ENCODE results near the gene MAP2K1. TPM values are rescaled to one million over a fixed set of nuclear protein-coding genes. Genes with fewer than 3 reads are reported as not detected.
"Not testable (repeated sequence)": the region's sequence is repeated elsewhere in the genome, so short reads cannot be mapped to it uniquely, and the experiment has no call there.

Gene MAP2K1
- total RNA-seq, 2 experiments from 2014 or later: 94.9 to 115 TPM

DNA sequence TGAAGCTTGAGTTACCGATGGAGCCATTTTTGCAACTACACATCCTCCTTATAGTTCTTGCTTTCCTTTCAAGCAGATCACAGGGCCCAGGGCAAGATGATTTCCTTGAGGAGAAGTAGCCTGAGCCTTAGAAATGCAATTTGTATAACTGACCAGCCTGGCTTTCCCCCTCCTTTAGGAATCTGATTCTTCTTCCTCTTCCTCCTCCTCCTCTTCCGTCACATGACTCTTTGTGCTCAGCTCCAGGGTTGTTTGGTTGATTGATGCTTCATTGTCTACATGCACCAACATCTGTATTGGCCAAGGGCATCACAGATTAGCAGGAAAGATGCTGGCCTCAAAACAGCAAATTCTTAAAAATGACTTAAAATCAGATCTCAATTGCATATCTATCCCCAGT lies 107.5 kb downstream of the MAP2K1 start:
- ATAC-seq: no peak
- DNase-seq: no peak
- intact Hi-C loops (cut with DNase I, micrococcal nuclease): no loop called here
- Mint-ChIP-seq H3K4me1 (peaks cover 31% of the 10 kb centered on the region), H3K36me3 (ENCODE audit: low read depth) (peaks cover 67% of the 10 kb centered on the region), H3K9me3 (ENCODE audit: low read depth) (no peaks in the 10 kb centered on the region), H3K27ac (peak overlapping the region; percentile 77), H3K4me3 (no peak overlapping the region), H3K27me3 (no peaks in the 10 kb centered on the region)
- ChIA-PET CTCF (interaction anchor here (1.0 to 1.6 kb wide), 3 partner anchors 11 to 108 kb away, joined by 3 to 6 read pairs (median 4); partner anchors contain the start of gene ZWILCH), POLR2A (interaction anchor here (0.7 kb wide), 1 partner anchor 186 kb away, joined by 3 read pairs; no protein-coding TSS in a partner anchor)

DNA sequence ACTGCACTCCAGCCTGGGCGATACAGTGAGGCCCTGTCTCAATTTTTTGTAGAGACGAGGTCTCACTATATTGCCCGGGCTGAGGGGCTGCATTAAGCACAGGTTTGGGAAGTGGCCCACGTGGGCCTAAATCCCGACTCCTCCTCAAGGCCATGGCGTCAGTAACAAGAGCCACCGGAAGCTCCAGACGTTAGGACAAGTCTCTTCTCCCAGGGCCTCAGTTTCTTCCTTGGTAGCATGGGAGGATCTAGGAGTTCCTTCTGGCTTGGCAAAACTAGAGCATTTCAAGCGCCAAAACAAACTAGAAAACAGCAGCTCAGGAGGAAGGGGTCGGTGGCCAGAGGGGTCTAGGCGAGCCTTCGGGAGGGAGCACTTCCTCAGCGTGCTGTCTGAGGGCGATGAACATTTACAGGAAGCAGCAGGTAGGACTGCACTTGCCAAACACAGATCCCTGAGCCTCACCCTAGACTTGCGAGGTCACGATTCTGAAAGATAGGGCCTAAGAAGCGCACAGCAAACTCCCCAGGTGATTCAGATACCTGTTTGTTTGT lies 110.3 kb downstream of the MAP2K1 start:
- Mint-ChIP-seq H3K4me1 (peaks cover 50% of the 10 kb centered on the region), H3K4me3 (peak overlapping the region; percentile 85), H3K27me3 (no peaks in the 10 kb centered on the region), H3K9me3 (ENCODE audit: low read depth) (no peaks in the 10 kb centered on the region), H3K27ac (peak overlapping the region; percentile 93), H3K36me3 (ENCODE audit: low read depth) (peaks cover 79% of the 10 kb centered on the region)
- CTCF ChIA-PET: interaction anchor here (0.9 to 3.5 kb wide), 15 partner anchors 8 to 202 kb away, joined by 3 to 26 read pairs (median 6); partner anchors contain the start of genes MAP2K1 and ZWILCH
- intact Hi-C loops (cut with DNase I, micrococcal nuclease): loop anchor here (1.0 to 5.0 kb wide), 9 partner anchors 8 to 1557 kb away; partner anchors contain the start of genes MAP2K1 (in 2 of the 2), TIPIN (in 2 of the 2), ZWILCH (in 2 of the 2) and DIS3L (in 1 of the 2)
- POLR2A ChIA-PET: interaction anchor here (0.7 to 2.5 kb wide), 9 partner anchors 11 to 966 kb away, joined by 3 to 25 read pairs (median 3); partner anchors contain the start of genes DENND4A, MAP2K1 and TIPIN
- no peak for DNase-seq
- ATAC-seq: peak; percentile 18

DNA sequence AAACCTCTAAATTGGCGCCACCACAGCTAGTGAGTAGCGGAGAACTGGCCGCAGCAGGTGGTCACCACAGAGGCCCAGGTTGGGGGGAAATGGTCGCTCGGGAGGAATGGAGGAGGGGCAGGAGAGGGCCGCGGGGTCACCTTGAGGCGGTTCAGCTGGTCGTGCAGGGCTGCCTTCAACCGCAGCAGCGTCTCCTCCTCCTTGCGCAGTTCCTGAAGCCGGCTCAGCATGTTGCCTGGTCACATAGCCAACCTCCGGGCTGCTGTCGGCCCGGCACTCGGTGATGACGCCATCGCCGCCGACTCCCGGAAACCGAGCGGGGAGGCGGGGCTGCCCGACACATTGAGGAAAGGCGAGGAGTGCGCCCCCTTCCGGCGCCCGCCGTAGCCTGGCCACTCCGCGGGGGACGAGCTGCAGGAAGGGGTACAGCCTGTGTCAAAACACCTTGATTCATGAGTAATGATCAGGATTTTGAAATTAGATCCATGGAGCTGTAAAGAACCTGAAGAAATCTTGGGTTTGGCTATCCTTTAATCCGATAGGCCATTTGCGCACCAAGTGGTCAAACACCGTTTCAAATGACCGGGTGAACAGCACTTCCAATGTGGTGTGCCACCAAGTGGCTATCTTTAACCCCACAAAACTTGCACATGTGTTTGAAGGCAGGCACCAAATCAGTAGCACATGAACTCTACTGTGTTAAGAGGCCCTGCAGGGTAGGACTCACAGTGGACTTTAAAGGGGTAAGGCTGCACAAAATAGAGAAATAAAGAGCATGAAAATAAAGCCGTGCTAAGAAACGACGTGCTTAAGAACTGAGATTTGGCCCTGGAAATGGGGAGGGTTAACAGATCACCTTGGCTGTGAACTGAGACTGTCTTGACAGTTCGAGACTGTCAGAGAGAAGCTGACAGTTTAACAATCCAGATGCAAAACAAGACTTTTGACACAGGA lies 111.1 kb downstream of the MAP2K1 start, which contains the start of gene SNAPC5:
Gene SNAPC5 (minus strand): TSS at position 261 of the 954 bp plus-strand sequence. CDS start 31 bp downstream, at position 230.
- no peaks in the 10 kb centered on the region for H3K9me3 Mint-ChIP-seq (ENCODE audit: low read depth)
- H3K4me3 Mint-ChIP-seq: peak within 1 kb of the TSS; percentile 85
- ChIA-PET POLR2A (interaction anchor here (0.6 to 2.5 kb wide), 13 partner anchors 10 to 1002 kb away, joined by 3 to 25 read pairs (median 3); partner anchors contain the start of genes DENND4A, MAP2K1 and TIPIN), CTCF (interaction anchor here (0.7 to 3.5 kb wide), 29 partner anchors 8 to 1014 kb away, joined by 3 to 26 read pairs (median 4); partner anchors contain the start of gene MAP2K1)
- DNase-seq (peak; percentile 99), ATAC-seq (peak; percentile 90)
- intact Hi-C loops (cut with DNase I, micrococcal nuclease): loop anchor here (1.0 to 5.0 kb wide), 10 partner anchors 8 to 1557 kb away; partner anchors contain the start of genes MAP2K1 (in 2 of the 2), TIPIN (in 2 of the 2), ZWILCH (in 2 of the 2) and DIS3L (in 1 of the 2)
- H3K4me1 Mint-ChIP-seq: peaks cover 56% of the 10 kb centered on the region
- H3K27ac Mint-ChIP-seq: peak within 1 kb of the TSS; percentile 93
- peaks cover 85% of the 10 kb centered on the region for H3K36me3 Mint-ChIP-seq (ENCODE audit: low read depth)
- no peaks in the 10 kb centered on the region for H3K27me3 Mint-ChIP-seq

DNA sequence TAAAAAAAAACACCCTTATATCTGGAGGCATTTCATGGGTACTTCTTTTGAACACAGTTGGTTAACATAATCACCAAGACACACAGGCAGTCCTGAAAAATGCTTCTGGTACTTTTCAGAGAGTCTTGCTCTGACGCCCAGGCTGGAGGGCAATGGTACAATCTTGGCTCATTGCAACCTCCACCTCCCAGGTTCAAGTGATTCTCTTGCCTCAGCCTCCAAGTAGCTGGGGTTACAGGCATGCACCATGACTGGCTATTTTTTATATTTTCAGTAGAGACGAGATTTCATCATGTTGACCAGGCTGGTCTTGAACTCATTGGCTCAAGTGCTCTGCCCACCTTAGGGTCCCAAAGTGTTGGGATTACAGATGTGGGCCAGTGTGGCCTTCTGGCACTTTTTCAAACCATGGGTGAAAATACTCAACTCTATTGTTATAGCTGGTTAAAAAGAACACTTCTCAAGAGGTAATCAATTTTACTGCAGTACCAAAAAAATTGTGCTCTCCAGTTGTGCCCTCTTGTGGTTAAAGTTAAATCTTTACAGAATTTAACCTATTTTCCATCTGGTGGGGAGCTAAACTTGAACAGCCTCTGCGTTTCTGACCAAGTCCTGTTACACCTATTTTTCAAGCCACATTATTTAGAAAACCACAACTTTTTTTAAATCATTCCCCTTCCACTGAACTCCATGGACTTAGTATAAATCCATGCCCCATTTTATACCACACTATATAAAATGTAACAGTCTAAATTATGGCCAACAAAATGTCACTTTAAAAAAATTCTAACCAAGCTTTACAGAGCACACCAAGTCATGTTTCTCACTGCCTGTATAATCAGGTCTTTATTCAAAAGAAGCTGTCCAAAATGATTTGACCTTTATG lies 112.0 kb downstream of the MAP2K1 start:
- H3K27ac Mint-ChIP-seq: peak overlapping the region; percentile 93
- no peaks in the 10 kb centered on the region for H3K9me3 Mint-ChIP-seq (ENCODE audit: low read depth)
- no peak for DNase-seq
- ChIA-PET POLR2A (interaction anchor here (1.0 to 2.5 kb wide), 5 partner anchors 109 to 147 kb away, joined by 3 to 25 read pairs (median 4); partner anchors contain the start of genes MAP2K1 and TIPIN), CTCF (interaction anchor here (0.7 to 3.5 kb wide), 28 partner anchors 9 to 1013 kb away, joined by 3 to 26 read pairs (median 4); partner anchors contain the start of gene MAP2K1)
- peaks cover 87% of the 10 kb centered on the region for H3K36me3 Mint-ChIP-seq (ENCODE audit: low read depth)
- no peaks in the 10 kb centered on the region for H3K27me3 Mint-ChIP-seq
- peak overlapping the region; percentile 85 for H3K4me3 Mint-ChIP-seq
- intact Hi-C loops (cut with DNase I, micrococcal nuclease): loop anchor here in 1 of 2 experiments (1.0 to 5.0 kb wide), 2 partner anchors 246 to 631 kb away; partner anchors contain the start of gene RAB11A
- H3K4me1 Mint-ChIP-seq: peaks cover 61% of the 10 kb centered on the region
- ATAC-seq: no peak

GRCh38 chr15:66500346-66500745 lies 113.6 kb downstream of the MAP2K1 start:
- CTCF ChIA-PET: interaction anchor here (1.1 to 3.5 kb wide), 2 partner anchors 42 to 146 kb away, joined by 3 to 22 read pairs; no protein-coding TSS in a partner anchor
- ATAC-seq: not testable (repeated sequence)
- intact Hi-C loops (cut with DNase I, micrococcal nuclease): loop anchor here in 1 of 2 experiments (10.0 kb wide), 3 partner anchors 706 to 1316 kb away; partner anchors contain the start of genes CLPX, DENND4A and RNU5B-1

GRCh38 chr15:66502491-66502890 lies 115.8 kb downstream of the MAP2K1 start:
- Mint-ChIP-seq H3K4me1 (peaks cover 59% of the 10 kb centered on the region), H3K36me3 (ENCODE audit: low read depth) (peaks cover 68% of the 10 kb centered on the region), H3K4me3 (peak overlapping the region; percentile 88), H3K27ac (peak overlapping the region; percentile 98), H3K27me3 (no peaks in the 10 kb centered on the region), H3K9me3 (ENCODE audit: low read depth) (no peaks in the 10 kb centered on the region)
- intact Hi-C loops (cut with DNase I, micrococcal nuclease): loop anchor here in 1 of 2 experiments (10.0 kb wide), 3 partner anchors 708 to 1318 kb away; partner anchors contain the start of genes CLPX, DENND4A and RNU5B-1
- DNase-seq (no peak), ATAC-seq (no peak)
- POLR2A ChIA-PET: no interaction called here
- CTCF ChIA-PET: no interaction called here

More at GRCh38 chr15:66500346-66500745, 113.6 kb downstream of the MAP2K1 start:
- peak overlapping the region; percentile 88 for H3K27ac Mint-ChIP-seq
- peaks cover 54% of the 10 kb centered on the region for H3K4me1 Mint-ChIP-seq
- peak overlapping the region; percentile 46 for H3K4me3 Mint-ChIP-seq
- not testable (repeated sequence) for DNase-seq; H3K9me3 Mint-ChIP-seq (ENCODE audit: low read depth); H3K27me3 Mint-ChIP-seq
- POLR2A ChIA-PET: interaction anchor here (1.3 kb wide), 1 partner anchor 112 kb away, joined by 4 read pairs; no protein-coding TSS in a partner anchor
- H3K36me3 Mint-ChIP-seq (ENCODE audit: low read depth): peaks cover 83% of the 10 kb centered on the region

- H3K9me3 Mint-ChIP-seq (ENCODE audit: low read depth); DNase-seq; ATAC-seq; H3K27me3 Mint-ChIP-seq; POLR2A ChIA-PET: not testable (repeated sequence)
- intact Hi-C loops (cut with DNase I, micrococcal nuclease): loop anchor here in 1 of 2 experiments (10.0 kb wide), 3 partner anchors 708 to 1318 kb away; partner anchors contain the start of genes CLPX, DENND4A and RNU5B-1
- peak overlapping the region; percentile 88 for H3K4me3 Mint-ChIP-seq
- peaks cover 62% of the 10 kb centered on the region for H3K36me3 Mint-ChIP-seq (ENCODE audit: low read depth)
- peak overlapping the region; percentile 98 for H3K27ac Mint-ChIP-seq
- CTCF ChIA-PET: interaction anchor here (2.8 kb wide), 1 partner anchor 117 kb away, joined by 15 read pairs; the partner anchor contains the start of gene MAP2K1
- peaks cover 60% of the 10 kb centered on the region for H3K4me1 Mint-ChIP-seq
These were observed 116.4 kb downstream of the MAP2K1 start for GRCh38 chr15:66503041-66503648.

DNA sequence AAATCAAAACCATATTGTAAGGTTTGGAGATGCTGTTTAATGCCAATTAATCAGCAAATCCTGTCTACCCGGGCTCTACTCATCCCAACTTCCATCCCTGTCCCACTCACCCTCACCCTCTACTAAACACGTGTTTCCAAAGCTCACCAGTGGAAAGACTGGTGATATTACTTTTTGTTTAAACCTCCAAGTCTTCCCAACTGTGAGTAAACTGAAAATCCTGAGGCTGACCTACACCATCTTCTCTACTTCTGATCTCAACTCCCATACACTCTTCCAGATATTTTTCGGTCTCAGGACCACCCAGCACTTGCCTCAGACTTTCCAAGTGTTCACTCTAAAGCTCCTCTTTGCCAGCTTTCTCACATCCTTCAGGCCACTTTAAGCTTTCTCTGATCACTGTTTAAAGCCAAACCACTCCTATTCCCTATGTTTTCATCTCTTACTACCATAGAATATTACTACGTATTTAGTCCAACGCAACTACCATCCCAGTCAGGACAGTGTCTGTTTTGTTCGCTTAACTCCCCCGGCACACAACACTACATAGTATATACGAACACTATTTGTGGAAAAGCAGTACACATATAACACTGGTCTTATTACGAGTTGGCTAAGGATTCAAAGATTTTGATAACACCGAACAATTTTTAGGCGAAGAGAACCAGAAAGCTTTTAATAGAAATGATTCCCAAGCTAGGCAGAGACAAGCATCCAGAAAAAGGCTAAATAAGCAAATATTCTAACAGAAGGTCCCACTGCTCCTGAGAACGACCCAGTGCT lies 117.3 kb downstream of the MAP2K1 start:
- Mint-ChIP-seq H3K36me3 (ENCODE audit: low read depth) (peaks cover 57% of the 10 kb centered on the region), H3K4me3 (peak overlapping the region; percentile 88), H3K4me1 (peaks cover 58% of the 10 kb centered on the region), H3K27me3 (no peaks in the 10 kb centered on the region), H3K27ac (peak overlapping the region; percentile 98), H3K9me3 (ENCODE audit: low read depth) (no peaks in the 10 kb centered on the region)
- ATAC-seq (no peak), DNase-seq (no peak)
- ChIA-PET CTCF (interaction anchor here (2.8 kb wide), 1 partner anchor 117 kb away, joined by 15 read pairs; the partner anchor contains the start of gene MAP2K1), POLR2A (interaction anchor here (0.6 to 0.8 kb wide), 2 partner anchors 12 to 743 kb away, joined by 3 to 5 read pairs; no protein-coding TSS in a partner anchor)
- intact Hi-C loops (cut with DNase I, micrococcal nuclease): loop anchor here (1.0 to 10.0 kb wide), 11 partner anchors 117 to 1319 kb away; partner anchors contain the start of genes MAP2K1 (in 2 of the 2), TIPIN (in 2 of the 2), CLPX (in 1 of the 2) and DENND4A (in 1 of the 2)

Measured in activated CD4-positive, alpha-beta T cell treated with anti-CD3 and anti-CD28 coated beads for 36 hours (primary cell).